GM21529 (cell line): Measurements from ENCODE around the gene TTC27.

ENCODE experiments used
- ATAC-seq: cut with Tn5 transposase; IDR thresholded peaks from one replicate; pipeline ENCODE4 v1.9.1; 2021; ENCODE audit not compliant: unreplicated experiment

TTC27 gene

DNA sequence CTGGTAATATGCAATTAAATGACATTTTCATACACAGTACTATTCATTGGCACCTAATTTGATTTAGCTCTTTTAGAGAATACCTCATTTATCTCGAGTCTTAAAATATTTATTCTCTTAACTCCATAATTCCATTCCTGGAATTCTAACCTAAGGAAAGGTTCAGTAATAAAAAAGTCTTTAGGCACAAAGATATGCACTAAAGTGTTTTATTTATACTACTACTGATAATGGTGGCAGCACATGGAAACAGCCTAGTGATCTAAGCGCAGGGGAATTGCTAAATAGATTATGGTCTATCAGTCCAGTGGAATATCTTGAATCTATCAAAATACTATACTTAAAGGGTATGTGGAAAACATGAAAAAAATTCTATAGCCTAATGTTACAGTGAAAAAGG is 176.4 kb downstream of the TTC27 start:
- ATAC-seq, result no peak

DNA sequence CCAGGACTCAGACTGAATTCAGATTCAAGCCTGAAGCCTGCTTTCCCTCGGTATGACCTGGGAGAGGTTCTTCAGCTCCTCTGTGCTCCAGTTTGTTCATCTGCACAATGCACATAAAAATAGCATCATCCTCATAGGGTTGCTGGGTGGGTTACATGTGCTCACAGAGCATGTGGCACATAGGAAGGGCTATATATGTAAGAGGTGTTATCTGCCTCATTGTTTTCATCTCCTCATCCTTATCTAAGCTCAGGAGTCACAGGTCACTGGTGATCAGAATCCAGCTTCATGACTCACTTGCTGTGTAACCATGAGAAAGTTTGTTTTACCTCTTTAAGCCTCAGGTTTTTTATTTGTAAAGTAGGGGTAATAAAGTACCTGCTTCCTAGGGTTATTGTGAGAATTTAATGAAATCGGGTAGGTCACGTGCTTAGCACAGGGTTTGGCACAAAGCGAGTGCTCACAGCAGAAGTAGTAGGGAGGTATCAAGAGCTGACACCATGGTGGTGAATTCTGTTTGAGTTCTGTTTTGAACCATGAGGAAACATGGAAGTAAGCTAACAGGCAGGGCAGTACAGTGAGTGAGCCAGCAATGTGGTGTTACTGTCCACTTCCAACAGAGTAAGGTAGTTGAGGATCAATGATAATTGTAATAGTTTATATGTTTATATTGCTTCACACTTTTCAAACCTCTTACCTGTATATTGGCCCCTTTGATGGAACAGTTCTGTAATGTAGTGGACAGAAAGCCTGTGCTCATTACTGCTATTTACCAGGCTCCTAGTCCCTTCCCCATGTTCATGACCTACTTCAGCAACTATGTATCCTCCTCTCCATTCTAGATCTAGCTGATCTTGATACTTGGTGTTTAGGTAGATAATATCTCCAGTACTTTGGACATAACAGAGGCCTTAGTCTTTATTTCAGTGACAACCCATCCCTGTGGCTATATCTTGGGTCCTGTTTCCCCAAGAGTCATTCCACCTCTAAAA is 177.6 kb downstream of the TTC27 start:
- no peak for ATAC-seq

DNA sequence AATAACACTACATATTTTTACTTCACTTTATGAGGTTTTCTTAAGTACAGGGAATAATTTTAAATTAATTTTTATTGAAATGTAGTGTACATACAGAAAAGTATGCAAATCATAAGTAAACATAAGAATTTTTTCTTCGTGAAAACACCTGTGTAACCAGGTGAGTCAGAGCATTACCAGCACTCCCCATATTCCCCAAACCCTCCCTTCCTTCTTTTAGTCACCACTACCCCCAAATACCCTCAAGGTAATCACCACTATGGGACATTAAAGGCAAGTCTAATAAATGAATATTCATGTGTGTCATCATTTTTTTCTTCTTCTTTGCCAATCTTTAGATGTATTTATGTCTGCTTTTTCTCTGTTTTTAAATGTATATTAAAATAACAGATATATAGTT is 179.0 kb downstream of the TTC27 start:
- no peak for ATAC-seq

DNA sequence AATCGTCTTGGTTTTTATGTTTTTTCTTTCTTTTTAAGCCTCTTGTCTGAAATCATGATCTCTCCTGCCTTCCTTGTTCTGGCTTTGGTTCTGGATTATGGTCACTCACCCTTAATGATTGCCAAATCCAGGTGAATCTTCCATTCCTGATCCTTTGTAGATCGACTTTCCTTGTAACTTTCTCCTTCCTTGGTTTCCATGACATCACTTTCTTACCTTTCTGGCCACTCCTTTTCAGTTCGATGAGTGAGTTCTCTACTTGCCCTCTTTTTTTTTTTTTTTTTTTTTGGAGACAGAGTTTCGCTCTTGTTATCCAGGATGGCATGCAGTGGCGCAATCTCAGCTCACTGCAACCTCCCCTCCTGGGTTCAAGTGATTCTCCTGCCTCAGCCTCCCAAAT is 179.8 kb downstream of the TTC27 start:
- ATAC-seq, result no peak

DNA sequence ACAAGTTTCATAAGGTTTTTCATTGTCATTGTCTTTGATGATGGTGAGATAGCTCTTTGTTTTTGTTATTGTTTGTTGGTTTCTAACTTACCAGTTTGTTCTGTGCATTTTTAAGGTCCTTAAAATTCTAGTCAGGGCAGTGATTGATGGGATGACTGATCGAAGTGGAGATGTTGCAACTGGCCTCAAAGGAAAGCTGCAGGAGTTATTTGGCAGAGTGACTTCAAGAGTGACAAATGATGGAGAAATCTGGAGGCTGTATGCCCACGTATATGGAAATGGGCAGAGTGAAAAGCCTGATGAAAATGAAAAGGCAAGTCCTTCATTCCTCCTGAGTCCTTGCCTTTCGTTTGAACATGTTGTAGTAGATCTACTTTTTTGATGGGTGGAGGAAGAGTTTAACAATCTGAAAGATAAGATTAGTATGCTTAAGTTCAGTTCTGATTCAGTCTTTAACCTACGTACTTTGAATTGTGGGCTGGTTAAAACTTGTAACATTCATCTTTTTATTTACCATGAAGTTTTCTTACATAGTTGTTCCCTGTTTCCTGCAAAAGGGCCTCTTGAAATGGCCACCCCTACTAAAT is 183.2 kb downstream of the TTC27 start:
- no peak for ATAC-seq

DNA sequence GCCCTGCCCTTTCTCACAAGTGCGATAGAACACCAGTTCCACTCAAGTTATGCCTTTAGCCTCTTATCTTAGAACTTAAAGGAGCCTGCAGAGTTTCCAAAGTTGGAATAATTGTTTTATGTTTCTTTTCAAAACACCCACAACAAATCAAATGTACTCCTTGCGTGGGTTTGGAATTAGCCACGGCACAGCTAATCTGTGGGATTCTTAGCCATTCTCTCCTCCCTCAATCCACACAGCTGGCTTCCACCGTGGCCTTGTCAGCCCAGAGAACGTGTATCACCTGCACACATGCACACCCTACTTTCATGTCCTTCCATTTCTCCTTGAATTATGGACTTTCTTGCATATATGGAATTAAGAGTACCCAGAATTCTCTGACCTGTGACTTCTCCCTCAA is 183.8 kb downstream of the TTC27 start:
- ATAC-seq, result no peak

DNA sequence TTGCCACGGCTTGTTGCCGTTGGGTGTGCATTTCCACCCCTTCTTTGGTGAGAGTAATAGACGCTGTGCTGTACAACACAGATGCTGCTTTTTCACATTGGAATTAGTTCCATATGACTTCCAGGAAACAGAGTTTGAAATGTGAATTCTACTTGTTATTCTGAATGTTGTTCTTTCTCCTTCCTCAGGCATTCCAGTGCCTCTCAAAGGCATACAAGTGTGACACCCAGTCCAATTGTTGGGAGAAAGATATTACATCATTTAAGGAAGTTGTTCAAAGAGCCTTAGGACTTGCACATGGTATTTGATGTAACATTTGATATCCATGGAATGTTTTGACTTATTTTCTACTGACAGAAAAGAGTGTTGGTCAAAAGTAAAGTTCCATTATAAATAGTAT is 184.5 kb downstream of the TTC27 start:
- ATAC-seq, result no peak

DNA sequence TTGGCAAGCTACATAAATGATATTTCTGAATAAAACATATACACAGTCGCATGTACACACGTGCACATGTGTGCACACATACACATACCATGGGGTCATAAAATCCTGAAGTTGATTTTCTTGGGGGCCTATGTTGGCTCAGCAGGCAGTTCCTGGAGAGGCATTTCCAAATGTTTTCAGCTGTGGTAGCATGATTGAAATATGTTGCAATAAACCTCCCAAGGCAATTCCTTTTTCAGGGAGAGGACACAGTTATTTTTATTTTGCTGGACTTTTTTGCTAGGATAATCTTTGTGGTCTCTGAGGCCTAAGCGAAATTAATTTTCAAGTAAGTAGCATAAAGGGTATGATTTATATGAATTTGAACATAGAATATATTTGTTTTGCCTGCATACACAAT is 192.2 kb downstream of the TTC27 start:
- ATAC-seq, result no peak

DNA sequence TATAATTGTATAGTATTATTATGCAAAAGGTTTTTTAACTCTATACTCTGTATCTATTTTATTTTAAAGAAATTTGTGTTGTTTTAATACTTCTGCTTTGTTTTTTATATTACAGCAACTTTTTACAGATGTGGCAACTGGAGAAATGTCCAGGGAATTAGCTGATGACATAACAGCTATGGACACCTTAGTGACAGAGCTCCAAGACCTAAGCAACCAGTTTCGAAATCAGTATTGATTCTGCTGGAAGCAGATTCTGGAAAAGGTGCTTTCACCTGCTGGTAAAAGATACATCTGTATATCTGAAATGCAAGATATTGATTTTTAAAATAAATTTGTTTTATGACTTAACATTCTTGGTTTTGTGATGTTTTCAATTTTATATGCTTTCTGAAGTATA is 192.9 kb downstream of the TTC27 start:
- ATAC-seq, result no peak

DNA sequence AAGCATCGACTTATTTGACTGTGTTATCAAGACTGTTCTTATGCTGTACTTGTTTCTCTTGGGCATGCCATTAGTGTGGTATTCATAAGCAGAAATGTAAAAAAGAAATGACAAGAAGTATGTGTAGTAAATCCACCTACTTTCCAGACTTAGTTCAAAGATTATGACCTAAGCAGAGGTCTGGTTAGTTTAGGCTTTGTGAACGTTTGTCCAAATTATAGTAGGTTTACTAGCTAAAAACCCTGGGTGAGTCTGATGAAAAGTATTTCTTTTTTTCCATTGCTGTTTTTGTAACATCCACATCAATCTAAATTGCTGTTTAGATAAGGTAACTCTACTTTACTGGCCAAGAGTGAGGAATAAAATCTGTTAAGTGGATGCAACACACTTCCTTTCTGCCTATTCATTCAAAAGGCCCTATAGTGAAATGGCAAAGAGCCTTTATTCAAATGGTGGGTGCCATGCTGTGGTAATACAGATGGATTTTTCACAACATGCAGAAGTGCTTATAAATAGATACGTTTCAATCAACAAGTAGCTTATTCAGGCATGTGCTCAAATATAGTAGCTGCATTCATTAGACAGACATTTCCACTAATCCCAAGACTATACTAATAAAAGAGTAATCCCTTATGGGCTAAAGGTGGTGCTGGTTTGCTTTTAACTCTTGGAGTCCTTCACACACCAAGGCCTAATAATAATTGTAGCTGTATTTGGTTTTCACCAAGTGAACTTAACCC is 196.4 kb downstream of the TTC27 start:
- ATAC-seq, result no peak

DNA sequence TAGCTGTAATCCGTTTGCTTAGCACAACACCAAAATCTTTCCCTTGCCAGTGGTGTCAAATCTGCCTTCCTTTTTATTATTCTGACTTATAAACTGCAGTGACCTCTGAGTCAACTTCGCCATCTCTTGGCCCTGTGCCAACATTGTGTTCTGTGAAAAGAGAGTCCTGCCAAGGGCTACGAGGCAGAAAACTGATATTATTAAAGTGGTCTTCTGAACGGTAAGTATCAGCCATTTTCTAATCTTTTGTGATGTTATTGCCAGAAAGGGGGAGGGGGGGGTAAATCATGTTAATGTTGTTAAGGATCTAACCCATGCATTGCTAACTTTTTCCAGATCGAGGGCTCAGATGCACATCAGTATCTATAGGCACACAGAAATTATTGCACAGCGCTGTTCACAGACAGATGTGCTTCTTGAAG is 197.5 kb downstream of the TTC27 start:
- no peak for ATAC-seq

DNA sequence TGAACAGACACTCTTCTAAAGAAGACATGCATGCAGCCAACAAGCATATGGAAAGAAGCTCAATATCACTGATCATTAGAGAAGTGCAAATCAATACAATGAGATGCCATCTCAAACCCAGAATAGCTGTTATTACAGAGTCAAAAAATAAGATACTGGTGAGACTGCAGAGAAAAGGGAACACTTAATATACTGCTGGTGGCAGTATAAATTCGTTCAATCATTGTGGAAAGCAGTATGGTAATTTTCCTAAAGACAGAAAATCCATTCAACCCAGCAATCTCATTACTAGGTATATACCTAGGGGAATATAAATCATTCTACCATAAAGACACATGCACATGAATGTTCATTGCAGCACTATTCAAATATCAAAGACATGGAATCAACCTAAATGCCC is 202.3 kb downstream of the TTC27 start:
- ATAC-seq, result no peak

DNA sequence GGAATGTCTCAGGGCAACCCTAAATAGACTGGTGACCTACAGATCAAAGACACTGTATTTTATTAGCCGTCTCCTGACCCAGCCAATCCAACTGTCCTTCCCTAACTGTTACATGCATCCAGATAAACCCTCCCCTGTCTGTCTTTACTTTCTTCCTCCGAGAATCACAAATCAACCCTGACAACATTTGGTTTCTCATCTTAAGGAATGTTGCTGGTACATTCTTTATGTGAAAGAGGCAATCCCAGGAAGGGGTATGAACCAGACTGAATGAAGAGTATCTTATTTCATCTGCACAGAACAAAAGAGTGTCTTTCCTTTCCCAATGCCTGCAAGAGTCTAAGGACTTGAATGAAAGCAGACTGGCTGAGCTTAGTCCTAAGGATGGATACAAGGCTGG is 205.0 kb downstream of the TTC27 start:
- ATAC-seq, result no peak

DNA sequence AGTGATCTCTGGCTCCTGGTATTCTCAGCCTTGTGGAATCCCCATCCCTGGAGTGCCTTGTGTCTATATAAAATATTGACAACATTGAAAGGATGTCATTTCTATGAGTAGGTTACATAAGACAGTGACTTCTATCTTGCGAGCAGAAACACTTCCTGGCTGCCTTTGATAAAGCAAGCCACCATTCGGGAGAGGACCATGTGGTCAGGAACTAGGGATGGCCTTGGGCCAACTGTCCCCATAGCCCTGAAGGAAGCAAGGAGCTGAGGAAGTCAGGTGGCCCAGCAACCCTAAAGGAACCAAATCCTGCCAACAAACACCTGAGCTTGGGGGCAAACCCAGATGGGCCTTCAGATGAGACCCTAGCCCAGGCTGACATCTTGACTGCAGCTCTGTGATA is 205.9 kb downstream of the TTC27 start:
- no peak for ATAC-seq

DNA sequence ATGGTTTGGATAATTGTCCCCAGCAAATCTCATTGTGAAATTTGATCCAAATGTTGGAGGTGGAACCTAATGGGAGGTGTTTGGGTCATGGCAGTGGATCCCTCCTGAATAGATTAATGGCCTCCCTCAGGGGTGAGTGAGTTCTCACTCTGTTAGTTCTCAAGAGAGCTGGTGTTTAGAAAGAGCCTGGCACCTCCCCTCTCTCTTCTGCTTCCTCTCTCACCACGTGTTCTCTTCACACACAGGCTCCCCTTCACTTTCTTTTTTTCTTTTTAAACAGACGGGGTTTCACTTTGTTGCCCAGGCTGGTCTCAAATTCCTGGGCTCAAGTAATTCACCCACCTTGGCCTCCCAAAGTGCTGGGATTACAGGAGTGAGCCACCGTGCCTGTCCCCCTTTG is 207.3 kb downstream of the TTC27 start:
- ATAC-seq, result no peak

DNA sequence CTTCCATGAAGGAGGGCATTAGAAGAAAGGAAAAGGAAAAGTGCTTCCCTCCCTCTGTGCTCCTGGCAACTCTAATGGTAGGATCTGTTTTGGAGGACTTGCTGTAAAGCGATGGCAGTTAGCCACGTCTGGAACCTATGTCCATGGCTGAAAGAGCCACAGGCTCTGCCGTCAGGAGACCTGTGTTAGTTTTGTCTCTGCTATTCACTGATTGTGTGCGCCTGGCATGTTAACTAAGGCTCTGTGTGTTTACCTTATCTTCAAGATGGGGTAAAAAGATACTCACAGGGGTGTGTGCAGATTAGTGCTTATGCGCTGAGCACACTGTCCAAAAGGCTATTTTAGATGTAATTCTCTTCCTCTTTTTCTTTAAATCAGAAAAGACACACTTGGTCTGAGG is 209.1 kb downstream of the TTC27 start:
- no peak for ATAC-seq

DNA sequence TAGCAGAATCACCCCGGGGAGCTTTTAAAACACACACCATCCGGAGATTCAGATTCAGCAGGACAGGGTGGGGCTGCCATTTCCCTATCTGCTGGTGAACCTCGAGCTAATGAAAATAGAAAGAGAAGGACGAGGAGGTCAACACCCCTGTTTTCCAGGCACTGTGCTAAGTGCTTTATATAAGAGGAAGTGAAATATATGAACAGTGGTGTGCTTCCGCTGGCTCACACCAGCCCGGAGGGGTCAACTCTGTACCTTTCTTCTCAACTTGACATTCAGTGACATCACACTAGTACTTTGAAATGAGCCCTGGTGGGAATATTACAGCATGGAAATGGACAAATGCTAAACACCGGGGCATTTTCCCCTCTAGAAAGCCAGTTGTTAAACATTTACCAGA is 210.6 kb downstream of the TTC27 start:
- peak; percentile 58 for ATAC-seq

DNA sequence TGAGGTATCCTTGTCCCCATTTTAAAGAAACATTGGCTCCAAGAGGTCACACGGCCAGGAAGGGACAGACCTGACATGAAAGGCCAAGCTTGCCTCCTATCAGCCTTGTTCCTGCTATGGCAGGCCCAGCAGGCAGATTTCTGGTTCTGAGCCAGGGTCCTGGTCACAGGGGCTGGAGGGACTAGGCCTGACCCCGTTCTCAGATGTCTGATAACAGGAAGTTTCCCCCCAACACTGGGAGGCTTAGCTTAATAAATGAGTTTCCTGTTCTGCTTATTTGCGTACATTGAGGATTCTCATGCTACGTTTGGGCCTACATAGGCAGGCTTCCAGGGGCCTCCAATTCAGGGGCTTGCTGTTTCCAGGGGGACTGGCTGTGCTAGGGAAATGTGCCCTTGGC is 211.1 kb downstream of the TTC27 start:
- ATAC-seq, result no peak

DNA sequence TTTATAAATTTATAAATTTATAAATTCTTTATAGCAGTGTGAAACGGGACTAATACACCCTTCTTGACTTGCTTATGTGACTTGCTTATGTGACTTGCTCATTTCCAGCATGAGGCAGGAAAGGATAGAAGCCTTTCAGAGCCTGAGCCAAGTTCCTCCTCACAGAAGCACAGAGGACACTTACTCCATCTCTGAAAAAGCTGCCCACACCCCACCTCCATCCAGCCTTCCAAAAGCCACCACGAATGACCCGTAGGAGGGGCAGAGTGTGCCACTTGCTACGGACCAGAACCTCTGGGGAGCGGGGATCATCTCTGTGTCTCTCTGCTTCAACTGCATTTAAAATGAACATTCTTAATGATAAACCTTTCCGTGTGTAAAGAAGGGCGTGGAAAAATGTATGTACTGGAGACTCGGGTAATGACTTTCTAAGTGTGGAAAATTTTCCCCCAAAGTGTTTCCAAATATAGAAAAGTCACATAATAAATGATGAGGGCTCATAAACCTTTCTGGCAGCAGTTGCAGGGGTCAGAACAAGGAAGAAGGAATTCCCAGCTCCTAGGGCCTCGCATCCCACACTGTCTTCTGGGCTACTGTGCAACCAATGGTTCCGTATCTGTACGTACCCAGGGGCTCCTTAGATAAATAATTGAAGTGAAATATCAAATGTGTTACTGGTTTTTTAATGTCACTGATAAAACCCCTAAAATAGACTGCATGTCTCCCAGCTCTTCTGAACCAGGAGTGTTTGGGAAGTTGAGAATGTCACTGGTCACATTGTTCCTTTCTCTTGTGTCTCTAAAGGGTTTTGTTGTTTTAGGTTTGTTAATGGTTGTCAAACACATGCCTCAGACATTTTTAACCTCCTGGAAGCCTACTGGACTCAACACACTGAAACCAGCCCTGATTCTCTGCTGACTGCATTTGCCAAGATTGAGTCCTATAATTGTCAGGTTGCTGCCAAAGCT is 214.4 kb downstream of the TTC27 start:
- ATAC-seq, result no peak

DNA sequence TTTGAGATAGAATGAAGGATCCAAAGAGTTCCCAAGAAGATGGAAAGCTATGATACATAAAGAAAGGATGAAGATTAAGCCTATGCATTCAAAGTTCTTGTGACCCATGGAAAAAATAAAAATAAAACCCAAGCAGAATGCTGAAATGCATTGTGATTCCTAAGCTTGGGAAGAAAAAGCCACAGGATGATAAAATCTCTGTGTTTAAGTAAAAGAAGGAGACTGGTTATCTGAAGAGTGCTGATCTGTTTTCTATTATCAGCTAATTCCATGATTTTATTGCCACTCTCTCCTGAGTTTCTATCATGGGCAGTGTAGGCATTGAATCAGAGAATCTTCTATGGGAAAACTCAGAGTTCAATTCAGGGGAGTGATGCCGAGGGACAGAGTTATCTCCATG is 215.8 kb downstream of the TTC27 start:
- ATAC-seq, result no peak

DNA sequence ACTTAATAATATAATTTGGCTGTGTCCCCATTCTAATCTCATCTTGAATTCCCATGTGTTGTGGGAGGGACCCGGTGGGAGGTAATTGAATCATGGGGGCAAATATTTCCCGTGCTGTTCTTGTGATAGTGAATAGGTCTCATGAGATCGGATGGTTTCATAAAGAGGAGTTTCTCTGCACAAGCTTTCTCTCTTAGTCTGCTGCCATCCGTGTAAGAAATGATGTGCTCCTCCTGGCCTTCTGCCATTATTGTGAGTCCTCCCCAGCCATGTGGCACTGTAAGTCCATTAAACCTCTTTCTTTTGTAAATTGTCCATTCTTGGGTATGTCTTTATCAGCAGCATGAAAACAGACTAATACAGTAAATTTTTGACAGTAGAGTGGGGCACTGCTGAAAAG is 216.4 kb downstream of the TTC27 start:
- no peak for ATAC-seq
